Small intestine (tissue), 7 donors: ENCODE measurements around the gene TOX2. TPM values are rescaled to one million over a fixed set of nuclear protein-coding genes. Genes with fewer than 3 reads are reported as not detected.

Experiments used
- DNase-seq, 2 donors: peaks; one replicate each; pipeline versions ENCODE4 v3.0.0 to v3.0.0-alpha.2; 2013
- FAIRE-seq: peaks from 2 replicates; lab custom pipeline; 2012; peaks lifted over from hg19 to GRCh38; lab: Jason Lieb, UNC
- H3K27ac ChIP-seq, 3 donors: one replicate each; pipeline ENCODE4 v1.5.1; 2013; ENCODE audit warnings: low read length in 2 of 3, mild to moderate bottlenecking in 2 of 3, control low read depth in 1 of 3, inconsistent platforms in 1 of 3, low read depth in 1 of 3, moderate library complexity in 1 of 3
- H3K27me3 ChIP-seq, 3 donors: one replicate each; pipeline ENCODE4 v1.6.1; 2013; ENCODE audit warnings: low read length in 3 of 3, inconsistent platforms in 1 of 3; ENCODE audit not compliant: control insufficient read depth in 3 of 3, insufficient read depth in 3 of 3
- H3K36me3 ChIP-seq, 3 donors: one replicate each; pipeline ENCODE4 v1.6.1; 2013; ENCODE audit warnings: low read length in 3 of 3, inconsistent platforms in 1 of 3, low read depth in 1 of 3, mild to moderate bottlenecking in 1 of 3, moderate library complexity in 1 of 3; ENCODE audit not compliant: control insufficient read depth in 3 of 3, insufficient read depth in 2 of 3
- H3K4me1 ChIP-seq, 3 donors: one replicate each; pipeline ENCODE4 v1.6.1; 2013; ENCODE audit warnings: low read length in 2 of 3, inconsistent platforms in 1 of 3, low read depth in 1 of 3, mild to moderate bottlenecking in 1 of 3, moderate library complexity in 1 of 3; ENCODE audit not compliant: control insufficient read depth in 3 of 3, insufficient read depth in 2 of 3
- H3K4me3 ChIP-seq, 3 donors: one replicate each; pipeline ENCODE4 v1.5.1; 2013; ENCODE audit warnings: low read length in 3 of 3, control low read depth in 1 of 3, inconsistent platforms in 1 of 3, low read depth in 1 of 3, mild to moderate bottlenecking in 1 of 3, moderate library complexity in 1 of 3
- H3K9me3 ChIP-seq, 2 donors: one replicate each; pipeline ENCODE4 v1.6.1; 2013; ENCODE audit warnings: low read depth in 1 of 2, low read length in 1 of 2; ENCODE audit not compliant: control insufficient read depth in 2 of 2, insufficient read depth in 1 of 2
- WGBS, 3 donors: extraction: QIAGEN DNeasy Blood & Tissue Kit; methylation state at CpG; one replicate each; pipeline ENCODE4 v1.1.7; 2013; 5-methylcytosine and 5-hydroxymethylcytosine counted together
- polyA plus RNA-seq, 4 donors: library from polyadenylated mRNA; stranded (reverse) in 3 of 4; unstranded in 1 of 4; fragments of 200-250 nt in 3 of 4; fragments of 120-200 nt in 1 of 4; gene quantifications; one replicate each; pipeline versions ENCODE4 v1.2.1 to v1.2.3, GENCODE V29; 2013
- donor health status: healthy with polysubstance abuse.
- donor health status: control.
- donor health status: control.
- donor health status: Bipolar disorder and iron deficiency.
- donor health status: healthy.

TOX2 gene
- polyA plus RNA-seq, 4 donors, result 1.7 to 10.6 (median 3.0) TPM; not detected in 1

- FAIRE-seq (no peak), DNase-seq (no peak)
- peaks cover 0 to 10% (median 0%) of the 10 kb centered on the region in 3 donors for H3K4me1 ChIP-seq
- no peak overlapping the region for H3K27ac ChIP-seq
- H3K4me3 ChIP-seq, result no peak overlapping the region
- H3K9me3 ChIP-seq, result no peaks in the 10 kb centered on the region
- peaks cover 0 to 6% (median 0%) of the 10 kb centered on the region in 3 donors for H3K27me3 ChIP-seq
- WGBS, 3 donors, result 69 to 84% (median 71%) methylated on average over 6 of the region's 6 CpGs
- no peaks in the 10 kb centered on the region for H3K36me3 ChIP-seq
Measured at GRCh38 chr20:43944653-43945235, 30.1 kb downstream of the TOX2 start.

GRCh38 chr20:43945391-43946205 is 30.9 kb downstream of the TOX2 start:
- Histone ChIP-seq H3K27me3 (peaks cover 0 to 3% (median 0%) of the 10 kb centered on the region in 3 donors), H3K27ac (no peak overlapping the region), H3K36me3 (no peaks in the 10 kb centered on the region), H3K4me3 (no peak overlapping the region), H3K4me1 (peaks cover 0 to 10% (median 0%) of the 10 kb centered on the region in 3 donors), H3K9me3 (no peaks in the 10 kb centered on the region)
- DNase-seq (no peak), FAIRE-seq (no peak)
- 87 to 88% (median 88%) methylated on average over 24 of the region's 24 CpGs for WGBS, 3 donors

- WGBS, 3 donors, result 90 to 100% (median 96%) methylated on average over 2 of the region's 2 CpGs
- H3K9me3 ChIP-seq, result no peaks in the 10 kb centered on the region
- H3K36me3 ChIP-seq, result no peaks in the 10 kb centered on the region
- no peak overlapping the region for H3K27ac ChIP-seq
- peaks cover 0 to 10% (median 0%) of the 10 kb centered on the region in 3 donors for H3K4me1 ChIP-seq
- H3K27me3 ChIP-seq, result peaks cover 0 to 2% (median 0%) of the 10 kb centered on the region in 3 donors
- DNase-seq, result no peak
- no peak overlapping the region for H3K4me3 ChIP-seq
- FAIRE-seq, result no peak
Measured at GRCh38 chr20:43946206-43946491, 31.5 kb downstream of the TOX2 start.

GRCh38 chr20:43946659-43947315 is 32.1 kb downstream of the TOX2 start:
- H3K27me3 ChIP-seq, result peaks cover 0 to 2% (median 0%) of the 10 kb centered on the region in 3 donors
- H3K9me3 ChIP-seq, result no peaks in the 10 kb centered on the region
- H3K4me3 ChIP-seq, result no peak overlapping the region
- H3K36me3 ChIP-seq, result no peaks in the 10 kb centered on the region
- H3K4me1 ChIP-seq, result peaks cover 0 to 10% (median 0%) of the 10 kb centered on the region in 3 donors
- no peak overlapping the region for H3K27ac ChIP-seq
- WGBS, 3 donors, result 74 to 79% (median 77%) methylated on average over 9 of the region's 9 CpGs
- FAIRE-seq (no peak), DNase-seq (no peak)

DNA sequence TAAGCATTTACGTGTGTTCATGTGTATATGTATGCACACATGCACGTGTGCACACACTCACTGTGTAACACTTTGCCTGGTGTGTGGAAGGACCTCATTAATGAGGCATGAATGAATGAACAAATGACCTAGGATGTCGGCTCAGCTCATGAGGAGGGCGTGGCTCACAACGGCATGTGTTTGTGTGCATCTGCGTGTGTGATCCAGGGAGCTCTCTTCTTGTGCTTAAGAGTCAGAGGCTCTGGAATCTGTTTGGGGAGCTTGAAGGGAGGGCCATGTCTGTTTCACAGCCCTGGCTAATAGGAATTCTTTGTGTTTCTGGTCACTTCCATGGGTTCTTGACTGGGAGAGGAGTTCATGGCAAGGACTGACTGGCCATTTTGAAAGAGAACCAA is 32.7 kb downstream of the TOX2 start:
- 62 to 77% (median 70%) methylated on average over 6 of the region's 6 CpGs for WGBS, 3 donors
- H3K27ac ChIP-seq, result no peak overlapping the region
- peaks cover 0 to 2% (median 0%) of the 10 kb centered on the region in 3 donors for H3K27me3 ChIP-seq
- no peak for FAIRE-seq
- H3K4me1 ChIP-seq, result peaks cover 0 to 7% (median 0%) of the 10 kb centered on the region in 3 donors
- no peaks in the 10 kb centered on the region for H3K36me3 ChIP-seq
- no peak overlapping the region for H3K4me3 ChIP-seq
- DNase-seq, result no peak
- H3K9me3 ChIP-seq, result no peaks in the 10 kb centered on the region

GRCh38 chr20:43948455-43948854 is 33.8 kb downstream of the TOX2 start:
- DNase-seq (no peak), FAIRE-seq (no peak)
- WGBS, 3 donors, result 90 to 94% (median 91%) methylated on average over 8 of the region's 8 CpGs
- Histone ChIP-seq H3K4me1 (no peaks in the 10 kb centered on the region), H3K9me3 (no peaks in the 10 kb centered on the region), H3K4me3 (no peak overlapping the region), H3K36me3 (no peaks in the 10 kb centered on the region), H3K27ac (no peak overlapping the region), H3K27me3 (peaks cover 0 to 2% (median 0%) of the 10 kb centered on the region in 3 donors)

GRCh38 chr20:43949248-43949647 is 34.6 kb downstream of the TOX2 start:
- WGBS, 3 donors, result 88 to 97% (median 97%) methylated on average over 6 of the region's 6 CpGs
- Histone ChIP-seq H3K27me3 (peaks cover 0 to 2% (median 0%) of the 10 kb centered on the region in 3 donors), H3K36me3 (no peaks in the 10 kb centered on the region), H3K4me1 (no peaks in the 10 kb centered on the region), H3K9me3 (no peaks in the 10 kb centered on the region), H3K4me3 (no peak overlapping the region), H3K27ac (no peak overlapping the region)
- FAIRE-seq, result no peak
- no peak for DNase-seq

- Histone ChIP-seq H3K27ac (no peak overlapping the region), H3K27me3 (peaks cover 0 to 2% (median 0%) of the 10 kb centered on the region in 3 donors), H3K9me3 (no peaks in the 10 kb centered on the region), H3K36me3 (no peaks in the 10 kb centered on the region), H3K4me1 (no peaks in the 10 kb centered on the region), H3K4me3 (no peak overlapping the region)
- WGBS, 3 donors, result 56 to 75% (median 62%) methylated on average over 18 of the region's 18 CpGs
- peak in 1 of 2 donors; percentile 42 for DNase-seq
- FAIRE-seq, result no peak
Measured at GRCh38 chr20:43949741-43950618, 35.3 kb downstream of the TOX2 start.
